A549 (cell line): ENCODE measurements around the gene ANAPC5. TPM values are rescaled to one million over a fixed set of nuclear protein-coding genes. Genes with fewer than 3 reads are reported as not detected.
A peak's percentile ranks its signal among the peaks of the same experiment; 100 is the strongest.

Experiments
- ATAC-seq, 2 experiments: fragments of 200-7000 bp in 1 of 2; fragments of >200 bp in 1 of 2; cut with Nextera tagmentation in 1 of 2; cut with Tn5 transposase in 1 of 2; 3 replicates each; pipeline versions ENCODE4 v1.8.0 to v1.9.1; 2018 to 2020; ENCODE audit warnings: mild to moderate bottlenecking in 1 of 2, moderate library complexity in 1 of 2
- CTCF ChIA-PET: fragments of 300-600 bp; sonication (Branson Sonifier 250); formaldehyde crosslinking; extraction: SDS; loops from one replicate; lab custom pipeline; 2021; ENCODE audit warnings: antibody characterized with exemption, inconsistent platforms; lab: Yijun Ruan, JAX
- POLR2A ChIA-PET: fragments of 350-600 bp; formaldehyde crosslinking; extraction: SDS; loops from one replicate; lab custom pipeline; 2021; ENCODE audit warnings: antibody characterized with exemption, inconsistent platforms; lab: Yijun Ruan, JAX
- DNase-seq, 2 experiments: peaks; one replicate each; pipeline versions ENCODE4 v3.0.0 to v3.0.0-alpha.2; 2011 to 2016; ENCODE audit warnings: low read depth in 1 of 2, low spot score in 1 of 2
- FAIRE-seq: peaks from 2 replicates; lab custom pipeline; 2011; peaks lifted over from hg19 to GRCh38; lab: Jason Lieb, UNC
- H3K27ac ChIP-seq, 2 experiments: fragments of >200 bp; sonication (Bioruptor Twin); formaldehyde crosslinking; 3 replicates each; pipeline ENCODE4 v1.5.1; 2016 to 2017
- H3K4me1 ChIP-seq: fragments of >200 bp; sonication (Bioruptor Twin); formaldehyde crosslinking; 3 replicates; pipeline ENCODE4 v1.6.1; 2016
- H3K4me2 ChIP-seq: fragments of >200 bp; sonication (Bioruptor Twin); formaldehyde crosslinking; 3 replicates; pipeline ENCODE4 v1.6.1; 2016
- H3K4me3 ChIP-seq: fragments of >200 bp; sonication (Bioruptor Twin); formaldehyde crosslinking; 3 replicates; pipeline ENCODE4 v1.5.1; 2016
- H3K9me3 ChIP-seq: fragments of >200 bp; sonication (Bioruptor Twin); formaldehyde crosslinking; 3 replicates; pipeline ENCODE4 v1.6.1; 2016
- ATOH8 ChIP-seq: fragments of 250-450 bp; sonication (Bioruptor Pico); IDR thresholded peaks from 2 replicates; pipeline ENCODE4 v1.5.0; 2020; ENCODE audit warnings: low read depth, mild to moderate bottlenecking, moderate library complexity
- BCL3 ChIP-seq: fragments of >200 bp; sonication (Bioruptor Twin); formaldehyde crosslinking; IDR thresholded peaks from 3 replicates; pipeline ENCODE4 v1.6.1; 2016
- BHLHE40 ChIP-seq: IDR thresholded peaks from 2 replicates; pipeline ENCODE4 v1.6.1; 2012; ENCODE audit warnings: low read depth, low read length, inconsistent platforms
- CEBPB ChIP-seq, 2 experiments: fragments of >200 bp in 1 of 2; sonication (Bioruptor Twin) in 1 of 2; formaldehyde crosslinking in 1 of 2; IDR thresholded peaks; 2 replicates each; pipeline ENCODE4 v1.6.1; 2012 to 2016
- CHD2 ChIP-seq: fragments of 150-350 bp; IDR thresholded peaks from 2 replicates; pipeline ENCODE4 v1.6.1; 2014; ENCODE audit warnings: low read length; ENCODE audit not compliant: partially characterized antibody
- EHMT2 ChIP-seq: fragments of 200-600 bp; sonication (generic); IDR thresholded peaks from 2 replicates; pipeline ENCODE4 v1.6.1; 2016; ENCODE audit warnings: antibody characterized with exemption, low read depth, mild to moderate bottlenecking, moderate library complexity
- ELK1 ChIP-seq: fragments of 150-350 bp; IDR thresholded peaks from 2 replicates; pipeline ENCODE4 v1.6.1; 2014; ENCODE audit warnings: low read depth, mild to moderate bottlenecking, low read length
- FOSL2 ChIP-seq, 2 experiments: fragments of 450-650 bp in 1 of 2; fragments of >200 bp in 1 of 2; sonication (Bioruptor Twin) in 1 of 2; formaldehyde crosslinking; IDR thresholded peaks; 2 replicates each; pipeline versions ENCODE4 v1.5.0 to v1.6.1; 2016 to 2020; ENCODE audit warnings: mild to moderate bottlenecking in 1 of 2, moderate library complexity in 1 of 2
- GATA3 ChIP-seq: IDR thresholded peaks from 2 replicates; pipeline ENCODE4 v1.6.1; 2012; ENCODE audit warnings: borderline replicate concordance
- HOXB13 ChIP-seq: fragments of 250-450 bp; sonication (Bioruptor Pico); IDR thresholded peaks from 2 replicates; pipeline ENCODE4 v1.5.0; 2020; ENCODE audit warnings: low read depth, mild to moderate bottlenecking, moderate library complexity
- JUN ChIP-seq, 2 experiments: fragments of >200 bp; sonication (Bioruptor Twin); formaldehyde crosslinking; IDR thresholded peaks; 2 replicates in 1 of 2; 3 replicates in 1 of 2; pipeline ENCODE4 v1.6.1; 2016 to 2017
- KDM1A ChIP-seq: fragments of 200-600 bp; sonication (generic); IDR thresholded peaks from 2 replicates; pipeline ENCODE4 v1.6.1; 2016; ENCODE audit warnings: low read depth, mild to moderate bottlenecking
- KDM5A ChIP-seq: fragments of 200-600 bp; sonication (generic); IDR thresholded peaks from 2 replicates; pipeline ENCODE4 v1.6.1; 2016; ENCODE audit warnings: antibody characterized with exemption, mild to moderate bottlenecking
- MAFK ChIP-seq: fragments of 450-650 bp; IDR thresholded peaks from 2 replicates; pipeline ENCODE4 v1.6.1; 2014; ENCODE audit not compliant: partially characterized antibody
- MAX ChIP-seq: IDR thresholded peaks from 2 replicates; pipeline ENCODE4 v1.6.1; 2012
- MYC ChIP-seq: IDR thresholded peaks from 2 replicates; pipeline ENCODE4 v1.6.1; 2012; ENCODE audit warnings: mild to moderate bottlenecking, inconsistent platforms, low read length, improper control_type of control experiment, borderline replicate concordance
- NFE2L2 ChIP-seq: fragments of 150-350 bp; conservative IDR thresholded peaks from 2 replicates; pipeline ENCODE4 v1.6.1; 2014; ENCODE audit warnings: low read length
- PHF8 ChIP-seq: fragments of 200-600 bp; sonication (generic); IDR thresholded peaks from 2 replicates; pipeline ENCODE4 v1.6.1; 2016; ENCODE audit warnings: low read depth, mild to moderate bottlenecking, antibody characterized with exemption, moderate library complexity, borderline replicate concordance
- POLR2A ChIP-seq: IDR thresholded peaks from 2 replicates; pipeline ENCODE4 v1.6.1; 2012; ENCODE audit warnings: mild to moderate bottlenecking, low read length
- REST ChIP-seq: fragments of 200-600 bp; sonication (generic); IDR thresholded peaks from 2 replicates; pipeline ENCODE4 v1.6.1; 2016; ENCODE audit warnings: antibody characterized with exemption, mild to moderate bottlenecking, moderate library complexity
- RFX5 ChIP-seq: fragments of 450-650 bp; IDR thresholded peaks from 2 replicates; pipeline ENCODE4 v1.7.1; 2014; ENCODE audit warnings: antibody characterized with exemption, mild to moderate bottlenecking, moderate library complexity
- SMC3 ChIP-seq: fragments of >200 bp; sonication (Bioruptor Twin); formaldehyde crosslinking; IDR thresholded peaks from 3 replicates; pipeline ENCODE4 v1.6.1; 2018; ENCODE audit warnings: inconsistent platforms
- TFCP2L1 ChIP-seq: fragments of 250-450 bp; sonication (Bioruptor Pico); IDR thresholded peaks from 2 replicates; pipeline ENCODE4 v1.5.0; 2021; ENCODE audit warnings: mild to moderate bottlenecking
- ZNF302 ChIP-seq: fragments of 250-450 bp; sonication (Bioruptor Pico); IDR thresholded peaks from 2 replicates; pipeline ENCODE4 v1.9.0; 2021; ENCODE audit warnings: inconsistent platforms, mild to moderate bottlenecking, moderate library complexity
- WGBS: methylation state at CpG from one replicate; pipeline ENCODE4 v1.1.6; 2017; ENCODE audit errors: missing lambda C conversion rate; 5-methylcytosine and 5-hydroxymethylcytosine counted together
- polyA minus RNA-seq: library from RNA; depleted of rRNA, polyadenylated mRNA; stranded (reverse); fragments of >200 nt; gene quantifications from 2 replicates; pipeline ENCODE4 v1.2.3, GENCODE V29; 2011; rRNA and poly(A)+ RNA removed
- polyA plus RNA-seq, 4 experiments: library from polyadenylated mRNA; depleted of rRNA in 3 of 4; stranded (reverse); fragments of >200 nt; fragmentation: RNase III in 1 of 4; extraction: RNeasy Plus Mini Kit Qiagen cat#74134 plus additional on column Dnase treatment in 1 of 4; gene quantifications; 2 replicates in 3 of 4; 3 replicates in 1 of 4; pipeline ENCODE4 v1.2.3, GENCODE V29; 2011 to 2017
- TF ChIP-seq, protein P1 (sequence below): fragments of 450-650 bp; IDR thresholded peaks from 2 replicates; pipeline ENCODE4 v1.6.1; 2014; ENCODE audit warnings: antibody characterized with exemption
- TF ChIP-seq, protein P2 (sequence below): IDR thresholded peaks from 2 replicates; pipeline ENCODE4 v1.6.1; 2012; ENCODE audit warnings: low read depth, borderline replicate concordance

ANAPC5 gene, protein sequence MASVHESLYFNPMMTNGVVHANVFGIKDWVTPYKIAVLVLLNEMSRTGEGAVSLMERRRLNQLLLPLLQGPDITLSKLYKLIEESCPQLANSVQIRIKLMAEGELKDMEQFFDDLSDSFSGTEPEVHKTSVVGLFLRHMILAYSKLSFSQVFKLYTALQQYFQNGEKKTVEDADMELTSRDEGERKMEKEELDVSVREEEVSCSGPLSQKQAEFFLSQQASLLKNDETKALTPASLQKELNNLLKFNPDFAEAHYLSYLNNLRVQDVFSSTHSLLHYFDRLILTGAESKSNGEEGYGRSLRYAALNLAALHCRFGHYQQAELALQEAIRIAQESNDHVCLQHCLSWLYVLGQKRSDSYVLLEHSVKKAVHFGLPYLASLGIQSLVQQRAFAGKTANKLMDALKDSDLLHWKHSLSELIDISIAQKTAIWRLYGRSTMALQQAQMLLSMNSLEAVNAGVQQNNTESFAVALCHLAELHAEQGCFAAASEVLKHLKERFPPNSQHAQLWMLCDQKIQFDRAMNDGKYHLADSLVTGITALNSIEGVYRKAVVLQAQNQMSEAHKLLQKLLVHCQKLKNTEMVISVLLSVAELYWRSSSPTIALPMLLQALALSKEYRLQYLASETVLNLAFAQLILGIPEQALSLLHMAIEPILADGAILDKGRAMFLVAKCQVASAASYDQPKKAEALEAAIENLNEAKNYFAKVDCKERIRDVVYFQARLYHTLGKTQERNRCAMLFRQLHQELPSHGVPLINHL
- polyA plus RNA-seq (2011; rRNA removed) = 213 and 225 TPM in 2 replicates
- polyA plus RNA-seq (2012; cell fraction: cytosol; rRNA removed) = 182 and 200 TPM in 2 replicates
- 214 and 271 TPM in 2 replicates for polyA plus RNA-seq (2012; cell fraction: nucleus; rRNA removed)
- 88.4 to 91.9 TPM (median 91.6 TPM) in 3 replicates for polyA plus RNA-seq (2017; fragmentation: RNase III; extraction: RNeasy Plus Mini Kit Qiagen cat#74134 plus additional on column Dnase treatment)
- polyA minus RNA-seq = 167 and 212 TPM in 2 replicates

GRCh38 chr12:121351820-121352681 lies at the start of gene ANAPC5:
Gene ANAPC5, minus strand, starts transcription at chr12:121352411. Its CDS starts 71 bp downstream, at chr12:121352340.
- ATAC-seq (peak; percentile 99), DNase-seq (peak; percentile 99 to 100), FAIRE-seq (peak; percentile 86)
- no peaks in the 10 kb centered on the region for H3K9me3 ChIP-seq
- peak within 1 kb of the TSS; percentile 81 to 91 for H3K27ac ChIP-seq
- WGBS = under 1% methylated on average over 34 of the region's 49 CpGs
- CTCF ChIA-PET = interaction anchor here (1.0 to 10.5 kb wide), 3 partner anchors 12 to 48 kb away, joined by 5 to 84 read pairs (median 8); partner anchors contain the start of gene RNF34
- peak within 1 kb of the TSS; percentile 67 for H3K4me3 ChIP-seq
- POLR2A ChIA-PET = interaction anchor here (0.6 to 3.2 kb wide), 8 partner anchors 17 to 85 kb away, joined by 3 to 32 read pairs (median 3); partner anchors contain the start of genes CAMKK2 and RNF34
- H3K4me2 ChIP-seq = peak within 1 kb of the TSS; percentile 85
- peaks cover 11% of the 10 kb centered on the region; the same call in 2 of the 3 replicates for H3K4me1 ChIP-seq
- TF ChIP-seq POLR2A (peak; percentile 86), TFCP2L1 (CRISPR knock-in tag) (no peak), PHF8 (peak; percentile 84), ATOH8 (CRISPR knock-in tag) (no peak), CHD2 (peak; percentile 73), RFX5 (0 out of 2 replicates have a peak, but pooled peaks have one; percentile 20), REST (peak; percentile 63), KDM1A (no peak), BCL3 (peak; percentile 82; the same call in 2 of the 3 replicates), FOSL2 (IDR thresholded peaks at IDR 0.05) (no peak), FOSL2 (CRISPR knock-in tag; IDR thresholded peaks at IDR 0.05) (no peak), SMC3 (no peak), MAX (peak; percentile 95), MAFK (no peak), EHMT2 (no peak), ZNF302 (no peak), HOXB13 (CRISPR knock-in tag) (no peak), JUN (IDR thresholded peaks at IDR 0.05) (peak; percentile 75 to 83; a peak in 3 of 5 replicates), CEBPB (IDR thresholded peaks at IDR 0.05) (no peak), MYC (peak; percentile 93), KDM5A (peak; percentile 68), NFE2L2 (no peak), BHLHE40 (no peak; the same call in 1 of the 2 replicates), GATA3 (peak; percentile 75), ELK1 (no peak)
- TF ChIP-seq, protein P1, sequence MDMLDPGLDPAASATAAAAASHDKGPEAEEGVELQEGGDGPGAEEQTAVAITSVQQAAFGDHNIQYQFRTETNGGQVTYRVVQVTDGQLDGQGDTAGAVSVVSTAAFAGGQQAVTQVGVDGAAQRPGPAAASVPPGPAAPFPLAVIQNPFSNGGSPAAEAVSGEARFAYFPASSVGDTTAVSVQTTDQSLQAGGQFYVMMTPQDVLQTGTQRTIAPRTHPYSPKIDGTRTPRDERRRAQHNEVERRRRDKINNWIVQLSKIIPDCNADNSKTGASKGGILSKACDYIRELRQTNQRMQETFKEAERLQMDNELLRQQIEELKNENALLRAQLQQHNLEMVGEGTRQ = peak; percentile 96
- TF ChIP-seq, protein P2, sequence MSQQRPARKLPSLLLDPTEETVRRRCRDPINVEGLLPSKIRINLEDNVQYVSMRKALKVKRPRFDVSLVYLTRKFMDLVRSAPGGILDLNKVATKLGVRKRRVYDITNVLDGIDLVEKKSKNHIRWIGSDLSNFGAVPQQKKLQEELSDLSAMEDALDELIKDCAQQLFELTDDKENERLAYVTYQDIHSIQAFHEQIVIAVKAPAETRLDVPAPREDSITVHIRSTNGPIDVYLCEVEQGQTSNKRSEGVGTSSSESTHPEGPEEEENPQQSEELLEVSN = peak; percentile 81
